ENCODE measurements around the gene C3orf80.
A peak's percentile ranks its signal among the peaks of the same experiment; 100 is the strongest.
"Not testable (repeated sequence)": the region's sequence is repeated elsewhere in the genome, so short reads cannot be mapped to it uniquely, and the experiment has no call there.

Gene C3orf80

DNA sequence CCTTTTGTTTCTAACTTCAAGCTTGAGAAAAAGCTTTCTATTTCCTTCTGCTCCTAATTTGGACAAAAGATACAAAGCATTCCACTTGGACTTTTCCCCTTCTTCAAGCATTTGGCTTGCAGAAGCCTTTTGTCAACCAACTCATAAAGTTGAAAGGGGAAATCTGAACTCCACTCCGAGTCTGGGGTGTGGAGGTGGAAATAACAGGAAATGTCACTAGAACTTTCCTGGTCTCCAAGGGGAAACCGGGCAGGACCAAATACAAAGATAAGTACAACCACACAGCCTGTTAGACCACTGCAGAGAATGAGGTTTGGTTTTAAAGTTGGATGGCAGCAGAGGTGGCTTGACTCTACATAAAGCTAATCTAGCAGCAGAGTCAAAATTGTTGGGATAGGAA is 4.2 kb upstream of the C3orf80 start:
- Histone ChIP-seq H3K4me1 (ENCODE audit: control insufficient read depth, insufficient read depth, low read length) (peaks cover 6% of the 10 kb centered on the region), H3K4me3 (ENCODE audit: low read length) (no peak overlapping the region), H3K27ac (ENCODE audit: low read depth, low read length) (peak overlapping the region; percentile 34), H3K36me3 (ENCODE audit: control insufficient read depth, insufficient read depth, low read length) (no peaks in the 10 kb centered on the region), H3K27me3 (ENCODE audit: control insufficient read depth, insufficient read depth, low read length) (peaks cover 4% of the 10 kb centered on the region), H3K9ac (ENCODE audit: low read length) (no peak overlapping the region)

- H3K4me1 ChIP-seq (ENCODE audit: control insufficient read depth, insufficient read depth, low read length) = peaks cover 6% of the 10 kb centered on the region
- H3K36me3 ChIP-seq (ENCODE audit: control insufficient read depth, insufficient read depth, low read length) = no peaks in the 10 kb centered on the region
- H3K27ac ChIP-seq (ENCODE audit: low read depth, low read length) = peak overlapping the region; percentile 77
Measured at GRCh38 chr3:160224256-160224655, 966 bp upstream of the C3orf80 start.

GRCh38 chr3:160224811-160225175 is 429 bp upstream of the C3orf80 start:
- peaks cover 6% of the 10 kb centered on the region for H3K4me1 ChIP-seq (ENCODE audit: control insufficient read depth, insufficient read depth, low read length)
- H3K27ac ChIP-seq (ENCODE audit: low read depth, low read length) = peak overlapping the region; percentile 77
- no peak overlapping the region for H3K9ac ChIP-seq (ENCODE audit: low read length)
- H3K27me3 ChIP-seq (ENCODE audit: control insufficient read depth, insufficient read depth, low read length) = peaks cover 4% of the 10 kb centered on the region
- H3K4me3 ChIP-seq (ENCODE audit: low read length) = peak overlapping the region; percentile 72
- no peaks in the 10 kb centered on the region for H3K36me3 ChIP-seq (ENCODE audit: control insufficient read depth, insufficient read depth, low read length)

More at GRCh38 chr3:160224256-160224655, 966 bp upstream of the C3orf80 start:
- H3K4me3 ChIP-seq (ENCODE audit: low read length) = no peak overlapping the region
- H3K27me3 ChIP-seq (ENCODE audit: control insufficient read depth, insufficient read depth, low read length) = peaks cover 4% of the 10 kb centered on the region
- no peak overlapping the region for H3K9ac ChIP-seq (ENCODE audit: low read length)

GRCh38 chr3:160226026-160226907 is 1.0 kb downstream of the C3orf80 start:
- peak overlapping the region; percentile 36 for H3K9ac ChIP-seq (ENCODE audit: low read length)

GRCh38 chr3:160227419-160227818 is 2.2 kb downstream of the C3orf80 start:
- Histone ChIP-seq H3K27me3 (ENCODE audit: control insufficient read depth, insufficient read depth, low read length) (peaks cover 4% of the 10 kb centered on the region), H3K4me3 (ENCODE audit: low read length) (no peak overlapping the region), H3K9ac (ENCODE audit: low read length) (no peak overlapping the region), H3K27ac (ENCODE audit: low read depth, low read length) (no peak overlapping the region), H3K4me1 (ENCODE audit: control insufficient read depth, insufficient read depth, low read length) (no peaks in the 10 kb centered on the region), H3K36me3 (ENCODE audit: control insufficient read depth, insufficient read depth, low read length) (no peaks in the 10 kb centered on the region)

More at GRCh38 chr3:160226026-160226907, 1.0 kb downstream of the C3orf80 start:
- H3K4me1 ChIP-seq (ENCODE audit: control insufficient read depth, insufficient read depth, low read length) = peaks cover 3% of the 10 kb centered on the region
- H3K27me3 ChIP-seq (ENCODE audit: control insufficient read depth, insufficient read depth, low read length) = peaks cover 4% of the 10 kb centered on the region
- H3K27ac ChIP-seq (ENCODE audit: low read depth, low read length) = peak overlapping the region; percentile 77
- H3K36me3 ChIP-seq (ENCODE audit: control insufficient read depth, insufficient read depth, low read length) = no peaks in the 10 kb centered on the region
- H3K4me3 ChIP-seq (ENCODE audit: low read length) = peak overlapping the region; percentile 72

GRCh38 chr3:160232014-160232413 is 6.8 kb downstream of the C3orf80 start:
- no peak overlapping the region for H3K27ac ChIP-seq (ENCODE audit: low read depth, low read length)
- H3K27me3 ChIP-seq (ENCODE audit: control insufficient read depth, insufficient read depth, low read length) = no peaks in the 10 kb centered on the region
- no peak overlapping the region for H3K9ac ChIP-seq (ENCODE audit: low read length)
- no peaks in the 10 kb centered on the region for H3K36me3 ChIP-seq (ENCODE audit: control insufficient read depth, insufficient read depth, low read length)
- H3K4me3 ChIP-seq (ENCODE audit: low read length) = no peak overlapping the region
- H3K4me1 ChIP-seq (ENCODE audit: control insufficient read depth, insufficient read depth, low read length) = no peaks in the 10 kb centered on the region

DNA sequence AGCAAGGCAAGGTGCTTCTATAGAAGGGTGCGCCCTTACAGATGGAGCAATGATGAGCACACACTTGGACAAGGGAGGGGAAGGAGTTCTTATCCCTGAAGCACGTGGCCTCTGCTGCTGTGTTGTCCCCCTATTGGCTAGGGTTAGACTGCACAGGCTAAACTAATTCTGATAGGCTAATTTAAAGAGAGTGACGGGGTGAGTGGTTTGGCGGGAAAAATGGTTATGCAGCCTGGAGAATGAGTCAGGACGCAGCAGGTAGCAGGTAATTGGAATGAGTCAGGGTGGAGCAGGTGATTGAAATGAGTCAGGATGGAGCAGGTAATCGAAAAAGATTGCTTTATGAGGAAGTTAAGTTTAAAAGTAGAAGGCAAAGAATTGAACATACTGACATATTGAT is 15.5 kb downstream of the C3orf80 start:
- not testable (repeated sequence) for H3K4me3 ChIP-seq (ENCODE audit: low read length); H3K36me3 ChIP-seq (ENCODE audit: control insufficient read depth, insufficient read depth, low read length); H3K27ac ChIP-seq (ENCODE audit: low read depth, low read length)

DNA sequence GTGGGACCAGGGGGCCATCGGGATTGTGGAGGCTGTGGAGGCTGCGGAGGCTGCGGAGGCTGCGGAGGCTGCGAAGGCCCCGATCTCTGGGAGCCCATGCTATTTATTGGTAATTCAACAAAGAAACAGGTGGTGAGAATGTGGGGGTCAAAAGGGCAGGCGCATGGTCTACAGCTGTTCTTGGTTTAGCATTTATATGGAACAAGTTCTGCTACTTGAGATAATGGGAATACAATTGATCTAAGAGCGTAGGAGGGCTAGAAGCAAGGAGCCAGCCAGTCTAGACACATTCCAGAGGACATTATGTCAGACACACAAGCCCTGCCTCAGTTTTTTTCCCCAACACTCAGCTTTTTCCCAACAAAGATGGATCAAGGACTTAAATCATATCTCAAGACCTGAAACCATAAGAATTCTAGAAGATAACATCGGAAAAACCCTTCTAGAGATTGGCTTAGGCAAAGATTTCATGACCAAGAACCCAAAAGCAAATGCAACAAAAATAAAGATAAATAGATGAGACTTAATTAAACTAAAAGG is 20.1 kb downstream of the C3orf80 start:
- no peak overlapping the region for H3K9ac ChIP-seq (ENCODE audit: low read length)
- H3K27me3 ChIP-seq (ENCODE audit: control insufficient read depth, insufficient read depth, low read length) = no peaks in the 10 kb centered on the region
- no peaks in the 10 kb centered on the region for H3K4me1 ChIP-seq (ENCODE audit: control insufficient read depth, insufficient read depth, low read length)
- no peak overlapping the region for H3K4me3 ChIP-seq (ENCODE audit: low read length)
- no peaks in the 10 kb centered on the region for H3K36me3 ChIP-seq (ENCODE audit: control insufficient read depth, insufficient read depth, low read length)
- H3K27ac ChIP-seq (ENCODE audit: low read depth, low read length) = no peak overlapping the region

More for the DNA sequence above, 15.5 kb downstream of the C3orf80 start:
- H3K9ac ChIP-seq (ENCODE audit: low read length); H3K4me1 ChIP-seq (ENCODE audit: control insufficient read depth, insufficient read depth, low read length); H3K27me3 ChIP-seq (ENCODE audit: control insufficient read depth, insufficient read depth, low read length): not testable (repeated sequence)

DNA sequence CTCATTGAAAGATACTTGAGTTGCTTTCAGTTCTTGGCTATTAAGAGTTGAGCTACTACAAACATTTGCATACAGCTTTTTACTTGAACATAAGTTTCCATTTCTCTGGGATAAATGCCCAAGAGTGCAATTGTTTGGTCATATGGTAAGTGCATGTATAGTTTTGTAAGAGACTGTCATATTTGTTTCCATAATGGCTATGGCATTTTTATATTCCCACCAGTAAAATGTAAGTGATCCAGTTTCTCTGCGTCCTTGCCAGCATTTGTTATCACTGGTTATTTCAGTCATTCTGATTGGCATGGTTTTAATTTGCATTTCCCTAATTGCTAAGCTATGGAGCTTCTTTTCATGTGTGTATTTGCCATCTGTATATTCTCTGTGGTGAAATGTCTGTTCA is 22.5 kb downstream of the C3orf80 start:
- H3K27ac ChIP-seq (ENCODE audit: low read depth, low read length) = no peak overlapping the region
- no peaks in the 10 kb centered on the region for H3K27me3 ChIP-seq (ENCODE audit: control insufficient read depth, insufficient read depth, low read length)
- no peak overlapping the region for H3K4me3 ChIP-seq (ENCODE audit: low read length)
- peaks cover 6% of the 10 kb centered on the region for H3K4me1 ChIP-seq (ENCODE audit: control insufficient read depth, insufficient read depth, low read length)
- no peaks in the 10 kb centered on the region for H3K36me3 ChIP-seq (ENCODE audit: control insufficient read depth, insufficient read depth, low read length)
- H3K9ac ChIP-seq (ENCODE audit: low read length) = no peak overlapping the region

DNA sequence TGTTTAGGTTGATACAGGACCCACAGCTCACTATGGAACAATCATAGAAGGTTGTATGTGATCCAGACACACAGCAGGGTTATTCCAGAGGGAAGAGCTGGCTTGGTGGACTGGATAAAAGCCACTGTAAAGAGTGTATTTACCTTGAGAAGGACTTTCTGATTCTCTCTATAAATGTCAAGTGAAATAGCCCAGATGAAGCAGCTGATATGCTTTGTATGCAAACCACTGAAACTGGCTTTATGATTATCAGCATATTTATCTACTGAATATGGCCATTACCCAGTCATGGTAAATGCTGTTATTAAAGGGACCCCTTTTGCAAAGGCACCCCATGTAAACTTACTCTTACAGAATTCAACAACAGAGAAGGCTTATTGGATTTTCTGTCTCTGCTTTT is 28.1 kb downstream of the C3orf80 start:
- no peaks in the 10 kb centered on the region for H3K36me3 ChIP-seq (ENCODE audit: control insufficient read depth, insufficient read depth, low read length)
- H3K4me1 ChIP-seq (ENCODE audit: control insufficient read depth, insufficient read depth, low read length) = peaks cover 7% of the 10 kb centered on the region
- H3K9ac ChIP-seq (ENCODE audit: low read length) = no peak overlapping the region
- peak overlapping the region; percentile 10 for H3K27ac ChIP-seq (ENCODE audit: low read depth, low read length)
- no peaks in the 10 kb centered on the region for H3K27me3 ChIP-seq (ENCODE audit: control insufficient read depth, insufficient read depth, low read length)
- H3K4me3 ChIP-seq (ENCODE audit: low read length) = no peak overlapping the region

GRCh38 chr3:160257606-160258005 is 32.4 kb downstream of the C3orf80 start:
- no peak overlapping the region for H3K4me3 ChIP-seq (ENCODE audit: low read length)
- H3K9ac ChIP-seq (ENCODE audit: low read length) = no peak overlapping the region
- no peaks in the 10 kb centered on the region for H3K27me3 ChIP-seq (ENCODE audit: control insufficient read depth, insufficient read depth, low read length)
- H3K27ac ChIP-seq (ENCODE audit: low read depth, low read length) = no peak overlapping the region
- peaks cover 2% of the 10 kb centered on the region for H3K4me1 ChIP-seq (ENCODE audit: control insufficient read depth, insufficient read depth, low read length)
- H3K36me3 ChIP-seq (ENCODE audit: control insufficient read depth, insufficient read depth, low read length) = no peaks in the 10 kb centered on the region

DNA sequence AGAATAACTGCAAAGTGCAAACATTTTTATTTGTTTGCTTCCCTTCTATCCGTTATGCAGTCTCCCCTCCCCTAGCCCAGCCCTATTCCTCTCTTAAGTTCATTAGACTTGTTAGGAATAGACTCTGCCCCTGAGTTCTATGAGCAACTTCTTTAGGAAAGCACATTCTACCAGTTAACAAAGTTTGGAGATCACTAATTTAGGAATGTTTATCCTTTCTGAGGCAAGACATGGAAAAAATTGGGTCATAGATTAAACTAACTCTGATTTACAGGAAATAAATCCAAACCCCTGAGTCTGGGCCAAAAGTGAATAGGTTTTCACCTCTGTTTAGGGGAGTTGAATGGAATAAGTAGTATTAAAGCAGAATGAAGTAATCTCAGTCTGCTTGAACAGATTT is 34.4 kb downstream of the C3orf80 start:
- no peak overlapping the region for H3K27ac ChIP-seq (ENCODE audit: low read depth, low read length)

More for the DNA sequence above, 34.4 kb downstream of the C3orf80 start:
- Histone ChIP-seq H3K4me1 (ENCODE audit: control insufficient read depth, insufficient read depth, low read length) (no peaks in the 10 kb centered on the region), H3K36me3 (ENCODE audit: control insufficient read depth, insufficient read depth, low read length) (no peaks in the 10 kb centered on the region), H3K9ac (ENCODE audit: low read length) (no peak overlapping the region), H3K27me3 (ENCODE audit: control insufficient read depth, insufficient read depth, low read length) (no peaks in the 10 kb centered on the region), H3K4me3 (ENCODE audit: low read length) (no peak overlapping the region)

Measured in rectal smooth muscle tissue (tissue), 1 donor.